SK-N-SH (cell line): ENCODE data around the gene NUDT22. TPM values are rescaled to one million over a fixed set of nuclear protein-coding genes. Genes with fewer than 3 reads are reported as not detected.

Experiments used
- CTCF ChIA-PET: fragments of 300-600, 350-600 bp; formaldehyde crosslinking; extraction: SDS; loops from one replicate; lab custom pipeline; 2021; lab: Yijun Ruan, JAX
- POLR2A ChIA-PET: fragments of 350-600 bp; sonication (Branson Sonifier 250); formaldehyde crosslinking; extraction: SDS; loops from one replicate; lab custom pipeline; 2020; ENCODE audit warnings: antibody characterized with exemption, inconsistent platforms; lab: Yijun Ruan, JAX
- DNase-seq: peaks from one replicate; pipeline ENCODE4 v3.0.0; 2012
- H2AFZ ChIP-seq: fragments of 200-600 bp; sonication (generic); 2 replicates; pipeline ENCODE4 v1.8.1; 2016; ENCODE audit warnings: antibody characterized with exemption, mild to moderate bottlenecking, low read depth
- H3F3A ChIP-seq: fragments of 200-600 bp; sonication (generic); replicated peaks from 2 replicates; pipeline ENCODE3; 2016; ENCODE audit warnings: antibody characterized with exemption, mild to moderate bottlenecking; ENCODE audit not compliant: insufficient read depth
- H3K27ac ChIP-seq, 2 experiments: fragments of 200-500 bp in 1 of 2; fragments of 200-600 bp in 1 of 2; sonication (Bioruptor generic) in 1 of 2; sonication (generic), shearing (Covaris generic) in 1 of 2; 2 replicates each; pipeline versions ENCODE4 v1.5.1 to v1.6.1; 2014 to 2016; ENCODE audit warnings: low read depth in 2 of 2, inconsistent platforms in 1 of 2, low read length in 1 of 2, mild to moderate bottlenecking in 1 of 2, mixed read lengths in 1 of 2
- H3K27me3 ChIP-seq: fragments of 200-600 bp; sonication (generic), shearing (Covaris generic); 2 replicates; pipeline ENCODE4 v1.6.1; 2016; ENCODE audit warnings: mixed run types; ENCODE audit not compliant: insufficient read depth
- H3K36me3 ChIP-seq, 2 experiments: fragments of 200-500 bp in 1 of 2; fragments of 200-600 bp in 1 of 2; sonication (Bioruptor generic) in 1 of 2; sonication (generic) in 1 of 2; replicated peaks in 1 of 2; 2 replicates each; pipeline versions ENCODE3 to v1.5.1; 2014 to 2016; ENCODE audit warnings: low read length in 1 of 2, mild to moderate bottlenecking in 1 of 2; ENCODE audit not compliant: insufficient read depth in 2 of 2, control insufficient read depth in 1 of 2
- H3K4me1 ChIP-seq, 2 experiments: fragments of 200-500 bp in 1 of 2; fragments of 200-600 bp in 1 of 2; sonication (Bioruptor generic) in 1 of 2; sonication (generic), shearing (Covaris generic) in 1 of 2; 2 replicates each; pipeline versions ENCODE4 v1.5.1 to v1.6.1; 2014 to 2016; ENCODE audit warnings: low read depth in 1 of 2, low read length in 1 of 2, mixed run types in 1 of 2; ENCODE audit not compliant: insufficient read depth in 2 of 2, control insufficient read depth in 1 of 2
- H3K4me2 ChIP-seq: fragments of 200-600 bp; sonication (generic), shearing (Covaris generic); 2 replicates; pipeline ENCODE4 v1.6.1; 2017; ENCODE audit warnings: mixed run types
- H3K4me3 ChIP-seq, 2 experiments: fragments of 200-500 bp in 1 of 2; fragments of 200-600 bp in 1 of 2; sonication (Bioruptor generic) in 1 of 2; sonication (generic), shearing (Covaris generic) in 1 of 2; 2 replicates each; pipeline versions ENCODE4 v1.5.1 to v1.8.1; 2014 to 2016; ENCODE audit warnings: low read depth in 2 of 2, inconsistent platforms in 1 of 2, low read length in 1 of 2, mild to moderate bottlenecking in 1 of 2, mixed read lengths in 1 of 2, moderate library complexity in 1 of 2
- H3K79me2 ChIP-seq: fragments of 200-600 bp; sonication (generic); 2 replicates; pipeline ENCODE4 v1.8.1; 2017; ENCODE audit warnings: mild to moderate bottlenecking; ENCODE audit not compliant: insufficient read depth
- H3K9ac ChIP-seq: fragments of 200-600 bp; sonication (generic); 2 replicates; pipeline ENCODE4 v1.6.1; 2017; ENCODE audit warnings: mixed run types
- H3K9me2 ChIP-seq: fragments of 200-600 bp; sonication (generic); 2 replicates; pipeline ENCODE4 v1.6.1; 2017; ENCODE audit warnings: mixed run types
- H3K9me3 ChIP-seq: fragments of 200-600 bp; sonication (generic); 2 replicates; pipeline ENCODE4 v1.6.1; 2017; ENCODE audit warnings: mixed run types, mild to moderate bottlenecking, moderate library complexity
- H4K20me1 ChIP-seq: fragments of 200-600 bp; sonication (generic); 2 replicates; pipeline ENCODE4 v1.6.1; 2017; ENCODE audit warnings: mild to moderate bottlenecking, mixed run types; ENCODE audit not compliant: insufficient read depth
- CHD2 ChIP-seq: fragments of 150-350 bp; IDR thresholded peaks from 2 replicates; pipeline ENCODE4 v1.6.1; 2018; ENCODE audit warnings: low read length; ENCODE audit not compliant: partially characterized antibody
- CTCF ChIP-seq: fragments of 200-600 bp; sonication (generic); IDR thresholded peaks from 2 replicates; pipeline ENCODE4 v1.6.1; 2017; ENCODE audit warnings: antibody characterized with exemption, mild to moderate bottlenecking, moderate library complexity
- ELF1 ChIP-seq: IDR thresholded peaks from 2 replicates; pipeline ENCODE4 v1.4.0; 2012
- EZH2phosphoT487 ChIP-seq: fragments of 200-600 bp; sonication (generic); IDR thresholded peaks from 2 replicates; pipeline ENCODE4 v1.6.1; 2017; ENCODE audit warnings: low read depth, mixed run types, mild to moderate bottlenecking, antibody characterized with exemption, moderate library complexity, borderline replicate concordance
- GABPA ChIP-seq: IDR thresholded peaks from 2 replicates; pipeline ENCODE4 v1.4.0; 2012; ENCODE audit warnings: low read depth, mild to moderate bottlenecking
- GATA2 ChIP-seq: sonication (generic); formaldehyde crosslinking; IDR thresholded peaks from 2 replicates; pipeline ENCODE4 v1.5.0; 2020; ENCODE audit warnings: mild to moderate bottlenecking, missing genetic modification reagents
- MAX ChIP-seq: IDR thresholded peaks from 2 replicates; pipeline ENCODE4 v1.4.0; 2012; ENCODE audit warnings: low read depth
- NRF1 ChIP-seq: IDR thresholded peaks from 2 replicates; pipeline ENCODE4 v1.6.1; 2012; ENCODE audit warnings: low read depth, mild to moderate bottlenecking, low read length
- PBX3 ChIP-seq: IDR thresholded peaks from 2 replicates; pipeline ENCODE4; 2012
- RAD21 ChIP-seq: IDR thresholded peaks from 2 replicates; pipeline ENCODE4 v1.6.1; 2012; ENCODE audit warnings: mild to moderate bottlenecking, low read length
- RCOR1 ChIP-seq: fragments of 150-350 bp; IDR thresholded peaks from 2 replicates; pipeline ENCODE4 v1.6.1; 2017; ENCODE audit warnings: antibody characterized with exemption, low read length
- RFX5 ChIP-seq: IDR thresholded peaks from 2 replicates; pipeline ENCODE4 v1.6.1; 2012; ENCODE audit warnings: mild to moderate bottlenecking, improper control_type of control experiment, low read length
- RXRA ChIP-seq: IDR thresholded peaks from 2 replicates; pipeline ENCODE4 v1.4.0; 2012; ENCODE audit warnings: low read depth, mild to moderate bottlenecking, borderline replicate concordance
- SMC3 ChIP-seq: IDR thresholded peaks from 2 replicates; pipeline ENCODE4 v1.6.1; 2012; ENCODE audit warnings: low read depth, low read length, improper control_type of control experiment
- TAF1 ChIP-seq: IDR thresholded peaks from 2 replicates; pipeline ENCODE4 v1.6.1; 2012; ENCODE audit warnings: low read depth, mild to moderate bottlenecking, low read length, moderate library complexity, borderline replicate concordance
- TCF12 ChIP-seq: IDR thresholded peaks from 2 replicates; pipeline ENCODE4 v1.4.0; 2012
- TEAD4 ChIP-seq: IDR thresholded peaks from 2 replicates; pipeline ENCODE4 v1.4.0; 2012; ENCODE audit warnings: mild to moderate bottlenecking, borderline replicate concordance; ENCODE audit not compliant: insufficient read depth
- USF1 ChIP-seq: IDR thresholded peaks from 2 replicates; pipeline ENCODE4 v1.4.0; 2012; ENCODE audit warnings: low read depth, borderline replicate concordance
- YY1 ChIP-seq: IDR thresholded peaks from 2 replicates; pipeline ENCODE4 v1.4.0; 2012; ENCODE audit warnings: low read depth, mild to moderate bottlenecking
- WGBS: methylation state at CpG from one replicate; pipeline ENCODE4 v1.1.6; 2017; ENCODE audit warnings: low lambda C conversion rate; 5-methylcytosine and 5-hydroxymethylcytosine counted together
- polyA plus RNA-seq, 3 experiments: library from polyadenylated mRNA; depleted of rRNA; stranded (reverse); fragments of >200 nt; gene quantifications; 2 replicates each; pipeline ENCODE4 v1.2.3, GENCODE V29; 2012
- TF ChIP-seq, protein P1 (sequence below): IDR thresholded peaks from 2 replicates; pipeline ENCODE4 v1.4.0; 2012; ENCODE audit warnings: low read depth, borderline replicate concordance
- TF ChIP-seq, protein P2 (sequence below): fragments of 150-350 bp; IDR thresholded peaks from 2 replicates; pipeline ENCODE4 v1.6.1; 2016; ENCODE audit warnings: mild to moderate bottlenecking, low read depth, low read length
- TF ChIP-seq, protein P3 (sequence below): fragments of 150-350 bp; IDR thresholded peaks from 2 replicates; pipeline ENCODE4 v1.6.1; 2017; ENCODE audit warnings: antibody characterized with exemption, low read length, low read depth, borderline replicate concordance

Gene NUDT22
- polyA plus RNA-seq, 1 of the 3 experiments (the other 2 are of a cell fraction): 72.7 TPM

- TF ChIP-seq, protein P1, sequence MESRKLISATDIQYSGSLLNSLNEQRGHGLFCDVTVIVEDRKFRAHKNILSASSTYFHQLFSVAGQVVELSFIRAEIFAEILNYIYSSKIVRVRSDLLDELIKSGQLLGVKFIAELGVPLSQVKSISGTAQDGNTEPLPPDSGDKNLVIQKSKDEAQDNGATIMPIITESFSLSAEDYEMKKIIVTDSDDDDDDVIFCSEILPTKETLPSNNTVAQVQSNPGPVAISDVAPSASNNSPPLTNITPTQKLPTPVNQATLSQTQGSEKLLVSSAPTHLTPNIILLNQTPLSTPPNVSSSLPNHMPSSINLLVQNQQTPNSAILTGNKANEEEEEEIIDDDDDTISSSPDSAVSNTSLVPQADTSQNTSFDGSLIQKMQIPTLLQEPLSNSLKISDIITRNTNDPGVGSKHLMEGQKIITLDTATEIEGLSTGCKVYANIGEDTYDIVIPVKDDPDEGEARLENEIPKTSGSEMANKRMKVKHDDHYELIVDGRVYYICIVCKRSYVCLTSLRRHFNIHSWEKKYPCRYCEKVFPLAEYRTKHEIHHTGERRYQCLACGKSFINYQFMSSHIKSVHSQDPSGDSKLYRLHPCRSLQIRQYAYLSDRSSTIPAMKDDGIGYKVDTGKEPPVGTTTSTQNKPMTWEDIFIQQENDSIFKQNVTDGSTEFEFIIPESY: no peak
- TF ChIP-seq RFX5: no peak
- peak; percentile 84 for TF ChIP-seq RAD21
- TF ChIP-seq TCF12: peak; percentile 33; the same call in 1 of the 2 replicates
- no peak for TF ChIP-seq EZH2phosphoT487
- TF ChIP-seq ELF1: no peak
- no peak for TF ChIP-seq USF1
- peak; percentile 72 for TF ChIP-seq SMC3
- no peak for TF ChIP-seq TEAD4
- 0 out of 2 replicates have a peak, but pooled peaks have one; percentile 18 for TF ChIP-seq RCOR1
- TF ChIP-seq RXRA: no peak
- no peak for TF ChIP-seq NRF1
- peak; percentile 19 for TF ChIP-seq CHD2
- TF ChIP-seq YY1: no peak
- TF ChIP-seq, all 33 proteins: peak for 9
These were observed 21.5 kb upstream of the NUDT22 start (continued) for GRCh38 chr11:64204464-64204989.

DNA sequence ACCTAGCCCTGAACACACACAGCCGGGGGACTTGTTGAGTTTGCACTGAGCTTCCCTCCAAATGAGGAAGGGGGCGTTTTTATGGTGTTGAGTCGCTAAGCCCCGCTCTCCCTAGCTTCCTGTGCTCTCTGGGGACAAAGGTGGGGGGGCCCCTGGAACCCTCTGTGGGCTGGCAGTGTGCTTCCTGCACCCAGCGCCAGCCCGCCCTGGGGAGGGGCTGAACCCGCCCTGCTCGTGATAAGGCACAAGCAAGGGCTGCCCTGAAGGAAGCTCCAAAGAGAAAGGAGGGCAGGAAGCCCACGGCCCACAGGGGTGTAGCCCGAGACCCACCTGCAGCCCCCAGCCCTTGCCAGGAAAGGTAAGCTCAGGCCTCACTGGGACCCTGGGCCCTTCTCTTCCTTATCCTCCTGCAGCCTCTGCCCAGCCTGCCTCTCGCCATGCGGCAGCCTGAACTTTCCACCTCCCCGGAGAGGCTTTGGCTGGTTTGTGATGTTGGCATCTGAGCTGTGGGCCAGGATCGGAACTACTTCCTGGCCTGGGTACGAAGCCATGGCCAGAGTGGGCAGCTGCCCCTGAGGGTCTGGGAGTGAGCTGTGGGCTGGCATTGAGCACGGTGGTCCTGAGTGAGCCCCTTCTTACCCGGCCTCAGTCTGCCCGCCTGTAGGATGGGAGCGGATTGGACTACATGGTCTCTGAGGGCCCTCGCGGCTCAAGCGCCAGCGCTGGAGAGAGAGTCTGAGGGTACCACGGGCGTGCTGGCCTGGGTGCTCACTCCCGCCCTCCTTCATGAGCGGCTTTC lies 19.4 kb upstream of the NUDT22 start, which contains the start of gene FERMT3:
Gene FERMT3, plus strand, starts transcription at position 265 of the 799 bp plus-strand sequence. CDS start 644 bp downstream, outside the sequence.
- Histone ChIP-seq H3K9me2 (no peaks in the 10 kb centered on the region), H3K9ac (no peak within 1 kb of the TSS; the same call in 1 of the 2 replicates), H3K4me1 (peaks cover 4 to 27% of the 10 kb centered on the region in 2 experiments; a peak in 3 of 4 replicates), H3K36me3 (peaks cover 19 to 34% of the 10 kb centered on the region in 2 experiments), H3K79me2 (no peaks in the 10 kb centered on the region; the same call in 1 of the 2 replicates), H3F3A (peaks cover 23% of the 10 kb centered on the region), H3K4me2 (peak within 1 kb of the TSS; percentile 37; the same call in 1 of the 2 replicates), H4K20me1 (peaks cover 9% of the 10 kb centered on the region), H3K9me3 (no peaks in the 10 kb centered on the region), H3K27me3 (no peaks in the 10 kb centered on the region), H2AFZ (peak within 1 kb of the TSS; percentile 59; the same call in 1 of the 2 replicates), H3K27ac (peak within 1 kb of the TSS in 1 of 2 experiments; percentile 48; a peak in 2 of 4 replicates), H3K4me3 (no peak within 1 kb of the TSS)
- CTCF ChIA-PET: interaction anchor here (1.0 to 5.3 kb wide), 7 partner anchors 10 to 96 kb away, joined by 3 to 52 read pairs (median 7); partner anchors contain the start of genes CATSPERZ and STIP1
- POLR2A ChIA-PET: interaction anchor here (0.8 to 1.9 kb wide), 7 partner anchors 10 to 189 kb away, joined by 3 to 5 read pairs (median 3); partner anchors contain the start of genes NUDT22, STIP1 and TRPT1
- peak; percentile 27 for DNase-seq
- 91% methylated on average over 7 of the region's 27 CpGs for WGBS
- TF ChIP-seq, protein P2, sequence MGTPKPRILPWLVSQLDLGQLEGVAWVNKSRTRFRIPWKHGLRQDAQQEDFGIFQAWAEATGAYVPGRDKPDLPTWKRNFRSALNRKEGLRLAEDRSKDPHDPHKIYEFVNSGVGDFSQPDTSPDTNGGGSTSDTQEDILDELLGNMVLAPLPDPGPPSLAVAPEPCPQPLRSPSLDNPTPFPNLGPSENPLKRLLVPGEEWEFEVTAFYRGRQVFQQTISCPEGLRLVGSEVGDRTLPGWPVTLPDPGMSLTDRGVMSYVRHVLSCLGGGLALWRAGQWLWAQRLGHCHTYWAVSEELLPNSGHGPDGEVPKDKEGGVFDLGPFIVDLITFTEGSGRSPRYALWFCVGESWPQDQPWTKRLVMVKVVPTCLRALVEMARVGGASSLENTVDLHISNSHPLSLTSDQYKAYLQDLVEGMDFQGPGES: no peak
- TF ChIP-seq GABPA (no peak), CTCF (no peak), MAX (no peak), GATA2 (CRISPR knock-in tag) (no peak), EZH2phosphoT487 (no peak), RFX5 (no peak), PBX3 (no peak), RCOR1 (no peak), RAD21 (no peak), TAF1 (no peak)
- TF ChIP-seq, protein P3, sequence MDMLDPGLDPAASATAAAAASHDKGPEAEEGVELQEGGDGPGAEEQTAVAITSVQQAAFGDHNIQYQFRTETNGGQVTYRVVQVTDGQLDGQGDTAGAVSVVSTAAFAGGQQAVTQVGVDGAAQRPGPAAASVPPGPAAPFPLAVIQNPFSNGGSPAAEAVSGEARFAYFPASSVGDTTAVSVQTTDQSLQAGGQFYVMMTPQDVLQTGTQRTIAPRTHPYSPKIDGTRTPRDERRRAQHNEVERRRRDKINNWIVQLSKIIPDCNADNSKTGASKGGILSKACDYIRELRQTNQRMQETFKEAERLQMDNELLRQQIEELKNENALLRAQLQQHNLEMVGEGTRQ: no peak
